Heart right ventricle (tissue), 16 donors: ENCODE results near the gene ECE1. TPM values are rescaled to one million over a fixed set of nuclear protein-coding genes. Genes with fewer than 3 reads are reported as not detected.
A peak's percentile ranks its signal among the peaks of the same experiment; 100 is the strongest.

Experiments
- ATAC-seq, 8 donors: fragments of 200-7000 bp; cut with Tn5 transposase; one replicate each; pipeline ENCODE4 v1.9.1; 2020; ENCODE audit warnings: mild to moderate bottlenecking in 8 of 8, moderate library complexity in 8 of 8, moderate number of reproducible peaks in 1 of 8
- DNase-seq, 2 donors: peaks; one replicate each; pipeline ENCODE4 v3.0.0-alpha.2; 2020
- H3K27ac ChIP-seq, 10 donors: fragments of 200-600 bp; sonication (generic) in 2 of 10; one replicate each; pipeline versions ENCODE4 v1.5.0 to v1.8.0; 2020 to 2022; ENCODE audit warnings: mild to moderate bottlenecking in 3 of 10
- H3K27me3 ChIP-seq, 7 donors: fragments of 200-600 bp; one replicate each; pipeline ENCODE4 v1.8.0; 2021 to 2022; ENCODE audit warnings: mild to moderate bottlenecking in 2 of 7
- H3K36me3 ChIP-seq, 9 donors: fragments of 200-600 bp; sonication (generic) in 1 of 9; one replicate each; pipeline versions ENCODE4 v1.5.0 to v1.8.0; 2020 to 2022; ENCODE audit warnings: mild to moderate bottlenecking in 2 of 9
- H3K4me1 ChIP-seq, 9 donors: fragments of 200-600 bp; sonication (generic) in 1 of 9; one replicate each; pipeline versions ENCODE4 v1.5.0 to v1.8.0; 2020 to 2022; ENCODE audit warnings: mild to moderate bottlenecking in 4 of 9
- H3K4me3 ChIP-seq, 10 donors: fragments of 200-600 bp; sonication (generic) in 2 of 10; one replicate each; pipeline versions ENCODE4 v1.5.0 to v1.8.0; 2020 to 2022; ENCODE audit warnings: mild to moderate bottlenecking in 7 of 10, moderate library complexity in 2 of 10
- H3K9me3 ChIP-seq, 11 donors: fragments of 200-600 bp in 10 of 11; sonication (generic) in 2 of 11; one replicate each; pipeline versions ENCODE4 v1.5.0 to v1.8.0; 2013 to 2022; ENCODE audit warnings: mild to moderate bottlenecking in 2 of 11, control low read depth in 1 of 11, moderate library complexity in 1 of 11
- WGBS, 2 donors: extraction: QIAGEN DNeasy Blood & Tissue Kit; methylation state at CpG; one replicate each; pipeline ENCODE4 v1.1.7; 2013; ENCODE audit warnings: inconsistent platforms in 1 of 2; 5-methylcytosine and 5-hydroxymethylcytosine counted together
- intact Hi-C, 10 donors: fragments of 100-400 bp; cut with DNase I; formaldehyde crosslinking; loops; one replicate each; pipeline versions ENCODE4 v1.11.1 to v1.14.2; 2022
- polyA plus RNA-seq, 2 donors: library from polyadenylated mRNA; stranded (reverse); fragments of 200-250 nt; gene quantifications; one replicate each; pipeline ENCODE4 v1.2.3, GENCODE V29; 2013
- total RNA-seq, 10 donors: library from RNA; stranded (reverse); fragmentation: NEBNext Ultra II Directional in 3 of 10; extraction: Animal tissue kit (Norgen Biotek cat#: 25700) in 3 of 10; gene quantifications; one replicate each; pipeline versions ENCODE4 v1.2.1 to v1.2.4, GENCODE V29; 2021 to 2023
- TF ChIP-seq, protein P1 (sequence below), 9 donors: fragments of 200-600 bp; sonication (generic) in 2 of 9; IDR thresholded peaks; one replicate each; pipeline versions ENCODE4 v1.5.0 to v1.8.0; 2021 to 2022; ENCODE audit warnings: antibody characterized with exemption in 9 of 9, mild to moderate bottlenecking in 5 of 9, moderate library complexity in 1 of 9
- donor health status: Arrhythmogenic right ventricular cardiomyopathy.
- donor health status: ischemic (EF 13 %, LVEDD 7.1; RV severe dilation, severe dysfunction).
- donor health status: healthy with polysubstance abuse.
- donor health status: DM: no; HTN: yes; CAD: no.
- donor health status: DM: no; HTN: no; CAD: no.
- donor health status: ischemic (EF 25% LVEDD 6.9; RV normal size, moderate dysfunction).
- donor health status: ischemic (EF 25% LVEDD 5.7; RV mildly dilated, moderate dysfunction).
- donor health status: healthy.
- donor health status: DM: yes; HTN: yes; CAD: no.
- donor health status: Ischemic cardiomyopathy.
- donor health status: ischemic (EF 35%, LVEDD 5.7; RV mildly dilated, moderate dysfunction).
- donor health status: nonischemic (EF 11% LVEDD 7.7; RV severe dilation, severe dysfunction).
- donor health status: DM: yes; HTN: yes; CAD: no.
- donor health status: PGD.
- donor health status: ischemic (EF 29% LVEDD 5.4; RV normal size, mild dysfunction).
- donor health status: nonischemic (EF 23%, LVEDD 6.1; RV moderate dilation, normal function).

Gene ECE1
- total and polyA plus RNA-seq, 12 donors: 30.6 to 81.8 (median 51.8) TPM

DNA sequence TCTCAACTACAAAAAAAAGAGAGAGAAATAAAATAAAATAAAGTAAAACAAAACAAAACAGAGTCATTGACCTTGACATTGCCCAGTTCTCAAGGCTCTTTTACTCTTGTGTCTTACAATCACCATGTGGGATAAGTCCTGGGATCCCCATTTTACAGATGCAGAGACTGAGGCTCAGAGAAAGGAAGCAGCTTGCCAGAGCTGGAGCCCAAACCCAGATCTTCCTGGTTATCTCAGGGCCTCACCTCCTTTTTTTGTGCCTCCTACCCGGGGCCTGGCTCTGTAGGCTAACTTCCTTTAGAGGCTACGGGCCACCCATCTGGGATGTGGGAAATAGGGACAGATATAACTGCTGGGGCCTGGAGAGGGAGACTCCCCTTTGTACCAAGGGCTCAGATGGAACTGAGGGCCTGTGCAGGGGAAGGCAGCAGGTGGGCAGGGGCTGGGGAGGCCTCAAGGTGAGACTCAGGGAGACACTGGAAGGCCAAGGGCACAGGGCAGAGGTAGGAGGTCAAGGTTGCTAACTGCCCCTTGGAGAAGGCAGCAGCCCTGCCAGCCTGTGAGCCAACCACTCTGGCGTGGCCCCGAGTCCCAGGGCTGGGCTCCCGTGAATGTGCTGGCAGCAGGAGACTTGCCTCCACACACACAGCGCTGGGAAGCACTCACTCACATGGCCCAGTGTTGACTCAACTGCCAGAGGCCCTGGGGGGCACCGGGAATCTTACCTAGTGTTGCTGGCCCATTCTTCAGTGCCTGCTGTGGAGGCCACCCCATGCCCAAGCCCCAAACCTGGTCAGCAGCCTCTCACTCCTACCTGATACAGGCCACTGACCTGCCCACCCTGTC is 6.5 kb upstream of the ECE1 start:
- no peak for ATAC-seq
- H3K4me3 ChIP-seq: no peak overlapping the region
- DNase-seq: no peak
- H3K4me1 ChIP-seq: peaks cover 5 to 79% (median 36%) of the 10 kb centered on the region in 9 donors
- H3K27ac ChIP-seq: peak overlapping the region in 2 of 10 donors; percentile 91 to 92
- TF ChIP-seq, protein P1, sequence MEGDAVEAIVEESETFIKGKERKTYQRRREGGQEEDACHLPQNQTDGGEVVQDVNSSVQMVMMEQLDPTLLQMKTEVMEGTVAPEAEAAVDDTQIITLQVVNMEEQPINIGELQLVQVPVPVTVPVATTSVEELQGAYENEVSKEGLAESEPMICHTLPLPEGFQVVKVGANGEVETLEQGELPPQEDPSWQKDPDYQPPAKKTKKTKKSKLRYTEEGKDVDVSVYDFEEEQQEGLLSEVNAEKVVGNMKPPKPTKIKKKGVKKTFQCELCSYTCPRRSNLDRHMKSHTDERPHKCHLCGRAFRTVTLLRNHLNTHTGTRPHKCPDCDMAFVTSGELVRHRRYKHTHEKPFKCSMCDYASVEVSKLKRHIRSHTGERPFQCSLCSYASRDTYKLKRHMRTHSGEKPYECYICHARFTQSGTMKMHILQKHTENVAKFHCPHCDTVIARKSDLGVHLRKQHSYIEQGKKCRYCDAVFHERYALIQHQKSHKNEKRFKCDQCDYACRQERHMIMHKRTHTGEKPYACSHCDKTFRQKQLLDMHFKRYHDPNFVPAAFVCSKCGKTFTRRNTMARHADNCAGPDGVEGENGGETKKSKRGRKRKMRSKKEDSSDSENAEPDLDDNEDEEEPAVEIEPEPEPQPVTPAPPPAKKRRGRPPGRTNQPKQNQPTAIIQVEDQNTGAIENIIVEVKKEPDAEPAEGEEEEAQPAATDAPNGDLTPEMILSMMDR (IDR thresholded peaks at IDR 0.05): no peak
- intact Hi-C loops: loop anchor here in 1 of 10 donors (5.0 kb wide), 1 partner anchor 34 kb away; no protein-coding TSS in a partner anchor
- no peaks in the 10 kb centered on the region for H3K9me3 ChIP-seq
- WGBS, 2 donors: 89 to 90% methylated on average over 7 of the region's 7 CpGs
- H3K27me3 ChIP-seq: no peaks in the 10 kb centered on the region
- no peaks in the 10 kb centered on the region for H3K36me3 ChIP-seq

GRCh38 chr1:21295545-21295944 is 5.3 kb upstream of the ECE1 start:
- ATAC-seq (no peak), DNase-seq (no peak)
- Histone ChIP-seq H3K27ac (peak overlapping the region in 5 of 10 donors; percentile 35 to 92 (median 83)), H3K27me3 (no peaks in the 10 kb centered on the region), H3K9me3 (no peaks in the 10 kb centered on the region), H3K36me3 (no peaks in the 10 kb centered on the region), H3K4me3 (no peak overlapping the region), H3K4me1 (peaks cover 7 to 91% (median 41%) of the 10 kb centered on the region in 9 donors)
- intact Hi-C loops: loop anchor here in 1 of 10 donors (5.0 kb wide), 1 partner anchor 33 kb away; no protein-coding TSS in a partner anchor
- TF ChIP-seq, protein P1 (IDR thresholded peaks at IDR 0.05): no peak
- WGBS, 2 donors: 90 to 91% methylated on average over 6 of the region's 6 CpGs

DNA sequence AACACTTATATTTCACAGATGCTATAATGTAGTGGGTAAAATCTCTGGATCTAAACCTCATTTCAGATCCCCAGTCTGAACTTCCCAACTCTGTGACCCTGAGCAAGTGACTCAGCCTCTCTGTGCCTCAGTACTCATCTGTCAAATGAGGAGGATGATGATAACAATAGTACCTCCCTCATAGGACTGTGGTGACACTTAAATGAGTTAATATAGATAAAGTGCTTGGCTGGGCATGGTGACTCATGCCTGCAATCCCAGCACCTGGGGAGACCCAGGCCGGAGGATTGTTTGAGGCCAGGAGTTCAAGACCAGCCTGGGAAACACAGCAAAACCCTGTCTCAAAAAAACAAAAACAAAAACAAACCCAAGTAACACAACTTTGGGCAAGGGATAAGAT is 4.7 kb upstream of the ECE1 start:
- Histone ChIP-seq H3K27ac (peak overlapping the region in 8 of 10 donors; percentile 65 to 92 (median 79)), H3K36me3 (no peaks in the 10 kb centered on the region), H3K4me1 (peaks cover 7 to 92% (median 43%) of the 10 kb centered on the region in 9 donors), H3K4me3 (no peak overlapping the region), H3K9me3 (no peaks in the 10 kb centered on the region), H3K27me3 (no peaks in the 10 kb centered on the region)
- ATAC-seq (no peak), DNase-seq (no peak)
- intact Hi-C loops: loop anchor here in 1 of 10 donors (5.0 kb wide), 1 partner anchor 33 kb away; no protein-coding TSS in a partner anchor
- 87 to 96% methylated on average over 1 of the region's 1 CpG for WGBS, 2 donors
- TF ChIP-seq, protein P1 (IDR thresholded peaks at IDR 0.05): no peak

DNA sequence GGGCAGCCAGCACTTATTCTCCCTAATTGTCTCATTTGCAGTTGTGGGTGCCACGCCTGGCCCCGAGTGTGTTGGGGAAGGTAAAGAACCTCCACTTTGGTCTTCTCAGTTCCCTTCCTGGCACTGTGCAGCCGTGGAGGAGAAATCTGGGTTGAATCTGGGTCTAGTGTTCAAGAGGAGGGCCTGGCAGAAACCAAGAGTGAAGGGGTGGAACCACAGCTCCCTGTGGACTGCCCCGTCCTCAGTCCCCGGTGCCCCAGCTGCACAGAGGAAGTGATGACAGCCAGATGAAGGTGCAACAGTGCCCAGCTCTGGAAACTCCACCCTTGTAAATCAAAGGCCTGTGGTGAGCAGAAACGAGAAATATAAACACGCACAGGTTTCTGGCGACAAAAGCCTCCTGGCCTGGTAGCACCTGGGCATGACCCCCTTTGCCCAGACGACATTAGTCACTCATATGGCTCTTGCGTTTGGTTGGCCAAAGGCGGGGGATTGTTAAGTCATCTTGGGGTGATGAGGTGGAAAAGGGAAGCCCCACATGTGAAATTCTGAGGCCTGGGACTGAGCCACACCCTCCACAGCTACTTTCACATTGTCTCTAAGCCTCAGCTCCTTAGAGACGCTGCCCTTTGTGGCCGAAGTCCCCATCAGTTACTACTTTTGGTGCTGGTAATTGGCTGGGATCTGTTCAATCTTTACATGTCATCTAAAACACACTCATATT is 4.2 kb upstream of the ECE1 start:
- DNase-seq: no peak

More for the DNA sequence above, 4.2 kb upstream of the ECE1 start:
- H3K27ac ChIP-seq: peak overlapping the region in 9 of 10 donors; percentile 47 to 92 (median 76)
- H3K36me3 ChIP-seq: no peaks in the 10 kb centered on the region
- peak overlapping the region in 1 of 10 donors; percentile 41 for H3K4me3 ChIP-seq
- no peaks in the 10 kb centered on the region for H3K9me3 ChIP-seq
- no peaks in the 10 kb centered on the region for H3K27me3 ChIP-seq
- TF ChIP-seq, protein P1 (IDR thresholded peaks at IDR 0.05): no peak
- H3K4me1 ChIP-seq: peaks cover 7 to 88% (median 44%) of the 10 kb centered on the region in 9 donors
- 56 to 63% methylated on average over 13 of the region's 13 CpGs for WGBS, 2 donors
- peak in 4 of 8 donors; percentile 23 to 48 (median 36) for ATAC-seq
- intact Hi-C loops: loop anchor here in 2 of 10 donors (5.0 kb wide), 2 partner anchors 38 to 43 kb away; no protein-coding TSS in a partner anchor
